Activated T-helper 1 cell treated with anti-CD3 and anti-CD28 coated beads, Interleukin-2, amount 50 U/mL, for 16 hours (primary cell): Measurements from ENCODE around the gene SLC22A31.

Source experiments
- DNase-seq, 2 donors: peaks; one replicate each; pipeline ENCODE4 v3.0.0-alpha.2; 2020; ENCODE audit warnings: low read depth in 1 of 2, low spot score in 1 of 2

Gene SLC22A31

GRCh38 chr16:89152831-89153700 is 47.3 kb downstream of the SLC22A31 start:
- DNase-seq, result no peak

GRCh38 chr16:89150981-89151380 is 49.4 kb downstream of the SLC22A31 start:
- no peak for DNase-seq

- DNase-seq, result no peak
These were observed 50.1 kb downstream of the SLC22A31 start for GRCh38 chr16:89150090-89150835.

GRCh38 chr16:89149386-89149785 is 51.0 kb downstream of the SLC22A31 start:
- DNase-seq, result no peak

- no peak for DNase-seq
These were observed 53.1 kb downstream of the SLC22A31 start for GRCh38 chr16:89147085-89147817.

- no peak for DNase-seq
These were observed 53.9 kb downstream of the SLC22A31 start for GRCh38 chr16:89146211-89147005.
